K562 (cell line): ENCODE measurements around the gene WFDC11. TPM values are rescaled to one million over a fixed set of nuclear protein-coding genes. Genes with fewer than 3 reads are reported as not detected.
A peak's percentile ranks its signal among the peaks of the same experiment; 100 is the strongest.
"Not testable (repeated sequence)": the region's sequence is repeated elsewhere in the genome, so short reads cannot be mapped to it uniquely, and the experiment has no call there.

Source experiments
- ATAC-seq: fragments of 200-7000 bp; cut with Tn5 transposase; 3 replicates; pipeline ENCODE4 v1.9.1; 2020; ENCODE audit warnings: moderate library complexity
- Bru-seq: library from RNA; stranded (reverse); fragments of 400-500 nt; gene quantifications from one replicate; lab custom pipeline; 2021; lab: Mats Ljungman, UMichigan
- BruChase-seq, 2 experiments: library from RNA; stranded (reverse); fragments of 400-500 nt; gene quantifications; one replicate each; lab custom pipeline; 2021; lab: Mats Ljungman, UMichigan
- BruUV-seq: library from RNA; stranded (reverse); fragments of 400-500 nt; replicated peaks from 2 replicates; lab custom pipeline; 2021; lab: Mats Ljungman, UMichigan
- CTCF ChIA-PET: fragments of 300-600 bp; formaldehyde crosslinking; extraction: SDS; loops from one replicate; lab custom pipeline; 2021; ENCODE audit warnings: low intra/inter-chr PET ratio; lab: Yijun Ruan, JAX
- POLR2A ChIA-PET: fragments of 300-600, 350-650 bp; sonication (Branson Sonifier 250); formaldehyde crosslinking; extraction: SDS; loops from one replicate; lab custom pipeline; 2021; ENCODE audit warnings: antibody characterized with exemption, inconsistent platforms; lab: Yijun Ruan, JAX
- DNase-seq, 4 experiments: peaks; one replicate each; pipeline versions ENCODE4 v3.0.0 to v3.0.0-alpha.2; 2011 to 2018; ENCODE audit warnings: low spot score in 3 of 4, mixed read lengths in 3 of 4; ENCODE audit errors: extremely low read depth in 1 of 4
- FAIRE-seq: peaks from 2 replicates; lab custom pipeline; 2011; peaks lifted over from hg19 to GRCh38; lab: Jason Lieb, UNC
- H2AFZ ChIP-seq: 2 replicates; pipeline ENCODE4 v1.6.0; 2011; ENCODE audit warnings: low read depth, low read length, control low read depth, inconsistent platforms
- H3K27ac ChIP-seq: fragments of 200-600 bp; 3 replicates; pipeline ENCODE4 v1.8.0; 2011; ENCODE audit warnings: low read depth, mild to moderate bottlenecking, control low read depth, inconsistent platforms, low read length, moderate library complexity, mixed read lengths; ENCODE audit errors: extremely low read depth
- H3K27me3 ChIP-seq, 2 experiments: fragments of 300-600 bp in 1 of 2; 2 replicates in 1 of 2; 3 replicates in 1 of 2; pipeline versions ENCODE4 v1.6.0 to v1.8.0; 2011; ENCODE audit warnings: inconsistent platforms in 2 of 2, low read length in 2 of 2, mild to moderate bottlenecking in 1 of 2, mixed read lengths in 1 of 2, moderate library complexity in 1 of 2; ENCODE audit not compliant: control insufficient read depth in 2 of 2, insufficient read depth in 2 of 2
- H3K36me3 ChIP-seq: fragments of 300-600 bp; 3 replicates; pipeline ENCODE4 v1.8.0; 2011; ENCODE audit warnings: mild to moderate bottlenecking, low read length, inconsistent platforms; ENCODE audit not compliant: control insufficient read depth, insufficient read depth
- H3K4me1 ChIP-seq, 2 experiments: fragments of 200-600 bp in 1 of 2; replicated peaks in 1 of 2; 2 replicates in 1 of 2; 3 replicates in 1 of 2; pipeline versions ENCODE4 v1.5.1 to v1.8.0; 2011; ENCODE audit warnings: inconsistent platforms in 2 of 2, low read length in 2 of 2, mild to moderate bottlenecking in 1 of 2, mixed read lengths in 1 of 2, moderate library complexity in 1 of 2; ENCODE audit not compliant: control insufficient read depth in 2 of 2, insufficient read depth in 2 of 2
- H3K4me2 ChIP-seq: 2 replicates; pipeline ENCODE4 v1.6.1; 2011; ENCODE audit warnings: low read length, control low read depth, inconsistent platforms, mixed read lengths; ENCODE audit not compliant: insufficient read depth
- H3K4me3 ChIP-seq: fragments of 200-600 bp; sonication (generic), shearing (Covaris generic); 2 replicates; pipeline ENCODE4 v1.5.1; 2016; ENCODE audit warnings: control low read depth, inconsistent platforms
- H3K79me2 ChIP-seq: fragments of 200-600 bp; 3 replicates; pipeline ENCODE4 v1.8.0; 2011; ENCODE audit warnings: low read length, inconsistent platforms; ENCODE audit not compliant: control insufficient read depth, insufficient read depth
- H3K9ac ChIP-seq, 2 experiments: 2 replicates each; pipeline versions ENCODE4 v1.6.0 to v1.6.1; 2011; ENCODE audit warnings: low read depth in 2 of 2, low read length in 2 of 2, control low read depth in 1 of 2, inconsistent platforms in 1 of 2, mild to moderate bottlenecking in 1 of 2, mixed read lengths in 1 of 2; ENCODE audit not compliant: insufficient read depth in 1 of 2
- H3K9me1 ChIP-seq: one replicate; pipeline ENCODE4 v1.6.0; 2011; ENCODE audit warnings: inconsistent platforms, mild to moderate bottlenecking, low read length, moderate library complexity; ENCODE audit not compliant: control insufficient read depth, insufficient read depth
- H3K9me3 ChIP-seq: replicated peaks from 2 replicates; pipeline ENCODE4 v1.5.1; 2011; ENCODE audit warnings: low read depth, low read length, inconsistent platforms; ENCODE audit not compliant: control insufficient read depth, insufficient read depth
- H4K20me1 ChIP-seq: replicated peaks from 2 replicates; pipeline ENCODE4 v1.6.1; 2011; ENCODE audit warnings: low read length, inconsistent platforms, mixed read lengths; ENCODE audit not compliant: control insufficient read depth, insufficient read depth
- ZNF316 ChIP-seq: fragments of 450-650 bp; IDR thresholded peaks from 2 replicates; pipeline ENCODE4 v1.6.1; 2016
- WGBS: fragments of 100-300 bp; shearing (Covaris generic); methylation state at CpG from one replicate; pipeline ENCODE4 v1.1.6; 2016; ENCODE audit warnings: low coverage, mixed read lengths; ENCODE audit not compliant: insufficient coverage; ENCODE audit errors: missing lambda C conversion rate; 5-methylcytosine and 5-hydroxymethylcytosine counted together
- in situ Hi-C: fragments of 300-500 bp; cut with MboI; formaldehyde crosslinking; loops from 4 replicates; pipeline ENCODE4 v1.15.0; 2018; ENCODE audit warnings: inconsistent platforms, mixed read lengths
- intact Hi-C: fragments of 100-400 bp; cut with micrococcal nuclease; formaldehyde crosslinking; loops from 2 replicates; pipeline ENCODE4 v1.14.2; 2022
- long read RNA-seq, 3 experiments: library from polyadenylated mRNA in 2 of 3; library from RNA in 1 of 3; unstranded in 2 of 3; stranded (forward) in 1 of 3; transcript quantifications; one replicate each; pipeline ENCODE4 v2.0.0, GENCODE V29; 2019 to 2022
- polyA minus RNA-seq, 3 experiments: library from RNA; depleted of rRNA, polyadenylated mRNA; stranded (reverse); fragments of >200 nt; gene quantifications; 2 replicates each; pipeline ENCODE4 v1.2.3, GENCODE V29; 2011
- polyA plus RNA-seq, 8 experiments: library from polyadenylated mRNA; depleted of rRNA in 4 of 8; stranded (reverse) in 5 of 8; unstranded in 3 of 8; fragments of >200 nt; fragmentation: Nextera tagmentation in 2 of 8; fragmentation: Illumina TruSeq in 1 of 8; extraction: Ambion mirVana in 2 of 8; extraction: Trizol in 1 of 8; gene quantifications; 2 replicates each; pipeline versions ENCODE4 v1.2.1 to v1.2.3, GENCODE V29; 2011 to 2014; ENCODE audit warnings: inconsistent platforms in 1 of 8, missing spikeins in 1 of 8
- total RNA-seq, 7 experiments: library from RNA; depleted of rRNA in 6 of 7; stranded (reverse); fragments of >200 nt in 6 of 7; fragmentation: Illumina TruSeq in 2 of 7; extraction: Trizol in 2 of 7; gene quantifications; 2 replicates each; pipeline versions ENCODE4 v1.2.1 to v1.2.3, GENCODE V29; 2011 to 2021; ENCODE audit warnings: low replicate concordance in 1 of 7

The WFDC11 gene
- not detected in 2 replicates for total RNA-seq (2011; cell fraction: chromatin; rRNA removed; ENCODE audit: low replicate concordance)
- total RNA-seq (2011; cell fraction: nucleolus; rRNA removed) = not detected in 2 replicates
- total RNA-seq (2011; cell fraction: nucleoplasm; rRNA removed) = not detected in 2 replicates
- total RNA-seq (2014; rRNA removed) = not detected in 2 replicates
- total RNA-seq (2014; rRNA removed; fragmentation: Illumina TruSeq; extraction: Trizol) = not detected in 2 replicates
- not detected in 2 replicates for total RNA-seq (2015; rRNA removed; fragmentation: Illumina TruSeq; extraction: Trizol)
- total RNA-seq (2021) = not detected in 2 replicates
- polyA plus RNA-seq (2011; rRNA removed) = not detected in 2 replicates
- not detected in 2 replicates for polyA plus RNA-seq (2011; cell fraction: cytosol; rRNA removed)
- polyA plus RNA-seq (2011; cell fraction: nucleus; rRNA removed) = not detected in 2 replicates
- not detected in 2 replicates for polyA plus RNA-seq (2012)
- not detected in 2 replicates for polyA plus RNA-seq (2014; fragmentation: Illumina TruSeq; extraction: Trizol)
- polyA plus RNA-seq (2014; fragmentation: Nextera tagmentation; extraction: Ambion mirVana) = not detected
- polyA plus RNA-seq (2014; rRNA removed) = not detected in 2 replicates
- not detected in 2 replicates for polyA minus RNA-seq (2011; rRNA and poly(A)+ RNA removed)
- polyA minus RNA-seq (2011; cell fraction: cytosol; rRNA and poly(A)+ RNA removed) = not detected in 2 replicates
- not detected in 2 replicates for polyA minus RNA-seq (2011; cell fraction: nucleus; rRNA and poly(A)+ RNA removed)
- Bru-seq, nascent RNA = not detected
- percentile 8 among the genes with signal in this experiment for BruChase-seq, experiment 1, labeled RNA remaining after a 2-hour chase
- not detected for BruChase-seq, experiment 2, labeled RNA remaining after a 6-hour chase
- long read RNA-seq, experiment 1 = 0 reads
- long read RNA-seq, experiment 2 = 0 reads
- long read RNA-seq, experiment 3 = 0 reads

DNA sequence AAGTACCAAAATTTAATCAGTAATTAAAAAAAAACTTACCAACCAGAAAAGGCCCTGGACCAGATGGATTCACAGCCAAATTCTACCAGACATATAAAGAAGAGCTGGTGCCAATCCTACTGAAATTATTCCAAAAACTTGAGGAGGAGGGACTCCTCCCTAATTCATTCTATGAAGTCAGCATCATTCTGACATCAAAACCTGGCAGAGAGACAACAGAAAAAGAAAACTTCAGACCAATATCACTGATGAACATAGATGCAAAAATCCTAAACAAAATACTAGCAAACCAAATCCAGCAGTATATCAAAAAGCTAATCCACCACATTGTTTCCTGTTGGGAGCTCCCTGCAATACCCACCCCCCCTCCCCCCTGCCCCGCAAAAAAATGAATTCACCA, at the start of gene WFDC11:
TSS of gene WFDC11 (minus strand) at position 101 of the 400 bp plus-strand sequence. CDS start 19,639 bp downstream, outside the sequence.
- Histone ChIP-seq H3K9ac (no peak within 1 kb of the TSS), H3K79me2 (no peaks in the 10 kb centered on the region), H3K9me1 (no peaks in the 10 kb centered on the region), H3K36me3 (no peaks in the 10 kb centered on the region), H3K27ac (no peak within 1 kb of the TSS), H4K20me1 (no peaks in the 10 kb centered on the region), H3K9me3 (no peaks in the 10 kb centered on the region; the same call in 1 of the 2 replicates), H3K4me3 (no peak within 1 kb of the TSS), H3K4me1 (no peaks in the 10 kb centered on the region), H2AFZ (no peak within 1 kb of the TSS), H3K27me3 (no peaks in the 10 kb centered on the region; a peak in 1 of 5 replicates), H3K4me2 (no peak within 1 kb of the TSS)
- no peak for ATAC-seq
- ChIA-PET POLR2A (no interaction called here), CTCF (no interaction called here)
- no peak for TF ChIP-seq ZNF316
- BruUV-seq = no TSS peak
- in situ Hi-C loops (no loop called here), intact Hi-C loops (no loop called here)
- WGBS = no CpG with 5 or more reads among the region's 1 CpG
- FAIRE-seq = no peak
- no peak for DNase-seq

GRCh38 chr20:45716141-45716688, 46.2 kb upstream of the WFDC11 start:
- ATAC-seq, H3K4me2 ChIP-seq, H3K9me1 ChIP-seq, BruUV-seq, H3K9ac ChIP-seq, POLR2A ChIA-PET, H3K4me1 ChIP-seq, H3K36me3 ChIP-seq, H3K79me2 ChIP-seq, H3K27ac ChIP-seq, H3K4me3 ChIP-seq, CTCF ChIA-PET, DNase-seq, H3K9me3 ChIP-seq, intact Hi-C loops, in situ Hi-C loops, H4K20me1 ChIP-seq, H3K27me3 ChIP-seq, FAIRE-seq, H2AFZ ChIP-seq: not testable (repeated sequence)
